Measurements from ENCODE around the gene HDGF.
"Not testable (repeated sequence)": the region's sequence is repeated elsewhere in the genome, so short reads cannot be mapped to it uniquely, and the experiment has no call there.

HDGF gene

DNA sequence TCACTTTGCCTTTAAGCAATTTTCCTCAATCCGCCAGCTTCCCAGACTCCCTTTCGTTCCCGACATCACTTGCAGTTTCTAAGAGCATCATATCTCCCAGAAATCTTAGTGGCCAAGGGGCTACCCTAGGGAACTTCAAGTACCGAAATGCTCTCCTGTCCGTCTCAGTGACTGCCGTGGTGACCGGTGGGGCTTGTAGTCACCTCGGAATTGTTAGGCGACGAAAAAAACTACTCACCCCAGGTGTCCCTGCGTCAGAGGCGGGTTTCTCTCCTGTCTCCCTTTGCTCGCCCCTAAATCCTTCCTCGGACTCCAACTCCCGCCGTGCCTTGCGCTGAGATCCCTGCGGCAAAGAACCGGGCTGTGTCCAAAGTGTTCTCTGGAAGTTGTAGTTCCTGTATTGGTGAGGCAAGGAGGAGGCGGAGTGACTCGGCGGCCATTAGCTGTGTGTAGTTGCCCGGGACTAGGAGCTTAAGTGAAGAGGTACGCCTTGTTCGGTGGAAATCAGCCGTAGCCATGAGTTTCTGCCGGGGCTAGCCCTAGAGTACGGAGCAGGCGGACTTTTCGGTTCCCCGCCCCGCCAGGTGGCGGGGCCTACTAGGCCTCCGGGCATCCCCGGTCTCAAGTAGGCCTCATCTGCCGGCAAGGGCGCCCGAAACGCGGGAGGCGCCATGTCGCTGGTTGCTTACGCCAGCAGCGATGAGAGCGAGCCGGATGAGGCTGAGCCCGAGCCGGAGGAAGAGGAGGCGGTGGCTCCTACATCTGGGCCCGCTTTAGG is 15.8 kb upstream of the HDGF start, which contains the start of gene PRCC:
Gene PRCC, plus strand, starts transcription at position 435 of the 778 bp plus-strand sequence. Its CDS starts 237 bp downstream, at position 672.
- DNase-seq (ENCODE audit: low read depth in 2 of 2, low spot score in 1 of 2) = peak; percentile 92 to 96

DNA sequence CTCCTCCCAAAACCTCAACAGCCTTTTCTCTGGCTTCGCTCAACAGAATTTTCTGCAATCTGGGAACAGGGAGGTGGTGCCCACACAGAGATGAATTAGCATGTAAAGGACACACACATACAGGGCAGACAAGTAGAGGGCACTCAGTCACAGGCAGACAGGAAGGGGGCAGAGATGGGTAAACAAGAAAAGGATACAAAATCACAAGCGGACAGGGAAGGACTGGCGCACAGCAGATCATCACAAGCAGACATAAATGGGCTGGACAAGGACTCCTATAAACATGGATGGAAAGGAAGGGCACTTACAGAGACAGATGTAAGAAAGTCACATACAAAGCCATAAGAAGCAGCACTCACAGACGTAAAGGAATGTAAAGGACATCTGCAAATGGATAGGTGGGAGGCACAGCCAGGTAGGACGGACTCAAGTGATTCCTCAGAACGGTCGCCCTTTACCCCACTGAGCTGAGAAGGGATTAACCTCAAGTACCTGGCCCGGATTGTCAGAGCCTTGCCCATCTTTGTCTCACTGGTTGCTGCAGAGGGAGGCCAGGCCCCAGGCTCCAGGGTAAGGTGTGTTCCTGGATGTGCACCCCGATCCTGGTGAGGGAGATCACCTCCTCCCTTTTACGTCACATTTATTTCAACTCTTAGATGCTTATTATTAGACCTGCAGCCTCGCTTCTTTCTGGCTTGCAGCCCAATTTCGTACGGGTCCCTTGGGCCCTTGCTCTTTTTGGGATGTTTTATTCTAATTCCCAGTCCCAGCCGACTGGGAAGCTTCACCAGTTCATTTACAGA is 15.0 kb upstream of the HDGF start:
- no peak for DNase-seq (ENCODE audit: low read depth in 2 of 2, low spot score in 1 of 2)

DNA sequence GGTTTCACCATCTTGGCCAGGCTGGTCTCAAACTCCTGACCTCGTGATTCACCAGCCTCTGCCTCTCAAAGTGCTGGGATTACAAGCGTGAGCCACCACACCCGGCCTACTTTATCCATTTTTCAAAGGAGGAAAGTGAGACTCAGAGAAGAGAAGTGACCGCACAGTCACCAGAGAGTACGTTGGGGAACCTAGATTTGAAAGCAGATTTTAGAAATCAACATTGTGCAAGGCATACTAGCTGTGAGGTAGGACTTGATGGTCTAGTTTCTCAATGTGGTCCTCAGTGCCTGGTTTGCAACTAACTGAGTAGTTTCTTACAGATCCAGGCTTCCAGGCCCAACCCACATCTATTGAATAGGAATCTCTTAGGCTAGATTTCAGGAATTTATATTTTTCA is 14.2 kb upstream of the HDGF start:
- no peak for DNase-seq (ENCODE audit: low read depth in 2 of 2, low spot score in 1 of 2)

- not testable (repeated sequence) for DNase-seq (ENCODE audit: low read depth in 2 of 2, low spot score in 1 of 2)
Observed at GRCh38 chr1:156765136-156765535, 13.7 kb upstream of the HDGF start.

GRCh38 chr1:156760796-156761104 is 9.3 kb upstream of the HDGF start:
- no peak for DNase-seq (ENCODE audit: low read depth in 2 of 2, low spot score in 1 of 2)

DNA sequence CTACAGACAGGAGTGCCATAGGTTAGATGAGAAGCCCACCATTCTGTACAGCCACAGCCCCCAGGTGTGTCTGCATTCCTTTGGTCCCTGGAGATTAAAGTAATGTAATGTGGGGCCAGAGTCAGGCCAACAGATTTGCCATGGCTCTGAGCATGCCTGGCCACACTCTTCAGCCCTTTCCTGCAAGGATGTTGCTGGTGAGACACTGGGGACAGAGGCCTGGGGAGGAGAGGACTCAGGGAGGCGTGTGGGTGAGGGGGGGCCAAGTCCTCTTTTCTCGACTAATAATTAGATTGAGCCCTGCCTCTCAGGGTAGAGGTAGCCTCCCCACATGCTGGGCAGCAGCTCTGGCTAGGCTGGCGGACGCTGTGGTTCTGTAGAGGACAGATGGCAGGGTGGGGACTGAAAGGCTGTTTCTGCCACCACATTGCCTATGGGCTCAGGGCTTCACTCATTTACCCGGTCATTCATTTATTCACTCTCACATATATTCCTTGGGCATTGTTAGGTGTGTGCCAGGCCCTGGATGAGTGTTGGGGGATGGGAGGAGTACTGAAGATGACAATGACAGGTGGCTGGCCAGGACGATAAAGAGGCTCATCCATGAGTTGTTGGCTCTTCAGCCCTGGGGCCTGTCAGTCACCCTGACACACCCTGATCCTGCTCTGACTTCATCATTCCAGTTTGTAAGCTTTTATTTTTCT is 8.8 kb upstream of the HDGF start:
- DNase-seq (ENCODE audit: low read depth in 2 of 2, low spot score in 1 of 2) = no peak

- DNase-seq (ENCODE audit: low read depth in 2 of 2, low spot score in 1 of 2) = not testable (repeated sequence)
Observed at GRCh38 chr1:156757572-156758253, 6.2 kb upstream of the HDGF start.

DNA sequence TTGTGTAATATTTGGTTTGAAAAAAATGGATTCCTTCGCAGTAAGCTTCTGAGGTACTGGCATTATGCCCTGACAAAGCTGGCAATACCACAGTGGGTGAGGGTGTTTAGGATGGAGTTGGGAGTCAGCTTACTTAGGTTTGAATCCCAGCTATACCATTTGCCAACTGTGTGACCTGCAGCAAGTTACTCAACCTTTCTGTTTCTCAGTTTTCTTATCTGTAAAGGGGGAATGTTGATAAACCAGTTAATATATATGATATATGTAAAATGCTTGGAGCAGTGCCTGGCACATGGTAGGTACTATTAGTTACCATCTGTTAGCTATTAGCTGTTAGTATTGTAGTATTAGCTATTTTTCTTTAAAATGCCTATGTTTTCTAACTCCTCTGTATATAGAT is 4.9 kb upstream of the HDGF start:
- DNase-seq (ENCODE audit: low read depth in 2 of 2, low spot score in 1 of 2) = no peak

DNA sequence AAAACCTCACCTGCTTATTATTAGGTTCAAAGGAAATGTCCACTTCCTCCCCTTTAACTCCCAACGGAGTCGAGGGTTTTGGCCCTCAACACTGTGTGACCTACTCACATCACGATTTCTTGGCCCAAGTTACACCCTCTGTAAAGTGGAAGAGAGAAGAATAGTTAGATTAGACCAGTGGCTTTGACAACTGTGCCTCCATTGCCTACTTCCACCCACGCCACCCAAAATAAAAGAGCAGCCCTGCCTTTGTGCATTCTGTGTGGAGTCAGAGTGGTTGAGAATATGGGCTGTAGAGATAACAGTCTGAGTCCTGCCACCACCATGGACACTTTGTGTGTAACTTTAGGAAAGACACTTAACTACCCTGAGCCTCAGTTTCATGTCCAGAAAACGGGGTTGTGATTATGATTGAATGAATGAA is 4.1 kb upstream of the HDGF start:
- DNase-seq (ENCODE audit: low read depth in 2 of 2, low spot score in 1 of 2) = no peak

DNA sequence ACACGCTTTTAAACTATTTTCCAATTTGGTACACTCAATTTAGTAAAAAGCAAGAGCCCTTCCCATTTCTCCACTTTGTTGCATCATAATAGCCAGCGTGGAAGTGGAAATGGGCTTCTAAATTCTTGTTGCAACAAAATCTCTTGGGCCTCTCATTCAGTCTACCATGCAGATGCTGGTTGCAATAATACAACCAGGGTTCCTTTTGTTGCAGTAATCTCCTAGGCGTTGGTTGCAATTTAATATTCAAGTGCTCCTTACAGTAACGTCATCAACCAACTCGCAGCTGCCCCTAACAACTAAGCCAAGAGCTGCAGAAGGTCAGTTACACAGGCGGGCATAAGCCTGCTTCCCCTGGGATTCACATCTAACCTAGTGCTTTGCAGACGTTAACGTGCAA is 2.7 kb upstream of the HDGF start:
- no peak for DNase-seq (ENCODE audit: low read depth in 2 of 2, low spot score in 1 of 2)

DNA sequence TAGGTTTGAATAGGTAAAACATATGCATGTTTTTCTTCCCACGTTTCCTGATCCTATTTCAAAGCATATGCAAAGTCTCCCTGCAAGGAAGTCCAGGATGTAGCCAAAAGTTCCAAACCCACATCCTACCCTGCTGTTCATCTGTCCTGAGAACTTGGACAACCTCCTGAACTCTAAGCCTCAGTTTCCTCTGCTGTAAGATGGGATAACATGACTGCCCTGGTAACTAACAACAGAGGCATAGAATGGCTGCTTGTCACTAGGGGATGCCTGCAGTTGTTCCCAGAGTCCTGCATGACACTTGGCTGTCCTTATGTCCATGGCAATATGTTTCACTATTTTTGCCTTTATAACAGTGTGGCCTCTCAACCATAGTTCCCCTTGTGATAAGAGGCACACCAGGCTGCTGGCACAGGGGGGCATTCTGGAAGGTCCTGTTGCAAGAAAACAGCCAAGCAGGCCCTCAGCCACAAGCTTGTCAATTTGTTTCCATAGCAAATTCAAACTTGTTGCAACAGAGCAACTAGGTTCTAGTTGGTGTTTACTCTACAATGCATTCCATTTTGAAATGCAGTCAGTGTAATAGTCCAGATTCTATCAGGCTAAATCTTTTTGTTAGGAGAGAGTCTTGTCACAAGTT is 1.5 kb upstream of the HDGF start:
- DNase-seq (ENCODE audit: low read depth in 2 of 2, low spot score in 1 of 2) = no peak

- peak; percentile 92 to 97 for DNase-seq (ENCODE audit: low read depth in 2 of 2, low spot score in 1 of 2)
Observed at GRCh38 chr1:156751757-156752481, 444 bp upstream of the HDGF start.

GRCh38 chr1:156750711-156751450 is 594 bp downstream of the HDGF start:
- no peak for DNase-seq (ENCODE audit: low read depth in 2 of 2, low spot score in 1 of 2)

- no peak for DNase-seq (ENCODE audit: low read depth in 2 of 2, low spot score in 1 of 2)
Observed at GRCh38 chr1:156750191-156750672, 1.2 kb downstream of the HDGF start.

GRCh38 chr1:156749419-156750118 is 1.9 kb downstream of the HDGF start:
- DNase-seq (ENCODE audit: low read depth in 2 of 2, low spot score in 1 of 2) = no peak

GRCh38 chr1:156748670-156749418 is 2.6 kb downstream of the HDGF start:
- no peak for DNase-seq (ENCODE audit: low read depth in 2 of 2, low spot score in 1 of 2)

DNA sequence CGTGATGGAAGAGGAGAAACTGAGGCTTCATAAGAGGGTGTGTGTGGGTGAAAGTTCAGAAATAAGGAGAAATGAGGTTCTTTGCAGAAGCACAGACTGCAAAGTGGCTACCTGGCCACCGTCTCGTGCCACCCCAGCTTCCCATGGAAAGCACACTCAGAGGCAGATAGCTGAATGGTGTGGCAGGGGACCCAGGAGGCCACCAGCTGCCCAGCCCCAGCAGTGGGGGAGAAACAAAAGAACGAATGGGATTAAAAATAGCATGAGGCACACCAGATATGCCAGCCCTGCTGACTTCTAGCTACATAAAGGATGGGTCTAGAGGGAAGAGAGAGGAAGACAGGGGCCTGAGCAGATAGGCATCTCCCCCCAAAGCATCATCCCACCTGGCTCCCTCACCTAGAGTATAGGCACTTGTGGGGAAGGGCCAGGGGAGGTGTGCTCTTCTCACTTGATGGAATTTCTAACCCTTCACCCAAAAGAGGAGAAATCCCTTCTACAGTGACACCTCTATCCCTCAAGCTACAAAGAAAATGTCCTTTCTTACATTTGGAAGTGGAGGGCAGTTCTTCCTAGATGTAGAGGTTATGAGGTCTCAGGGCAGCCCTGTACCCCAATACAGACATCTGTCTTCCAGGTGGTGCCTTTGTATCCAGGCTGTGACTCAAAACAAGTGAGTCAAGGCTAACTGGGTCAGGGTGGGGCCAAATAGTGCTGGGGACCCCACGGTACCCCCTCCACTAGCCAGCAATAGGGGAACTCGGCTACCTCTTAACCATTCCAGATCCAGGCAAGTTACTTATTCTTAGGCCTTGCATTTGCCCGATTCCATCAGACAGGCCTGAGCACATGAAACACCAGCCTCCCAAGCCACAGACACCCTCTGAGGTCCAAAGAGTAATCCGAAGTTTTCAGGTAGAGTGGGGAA is 3.5 kb downstream of the HDGF start:
- DNase-seq (ENCODE audit: low read depth in 2 of 2, low spot score in 1 of 2) = no peak
